Parathyroid adenoma (tissue), 2 donors: ENCODE measurements around the gene CACNA1A.

ENCODE experiments used
- H2AFZ ChIP-seq: fragments of 300-600 bp; sonication (generic); one replicate; pipeline ENCODE4 v1.7.0; 2017; ENCODE audit warnings: antibody characterized with exemption, mild to moderate bottlenecking
- H3K27ac ChIP-seq: fragments of 300-600 bp; sonication (generic); one replicate; pipeline ENCODE4 v1.7.0; 2017
- H3K27me3 ChIP-seq: fragments of 300-600 bp; sonication (generic); one replicate; pipeline ENCODE4 v1.7.0; 2017; ENCODE audit warnings: low read length; ENCODE audit not compliant: control insufficient read depth, insufficient read depth
- H3K36me3 ChIP-seq: fragments of 300-600 bp; sonication (generic); one replicate; pipeline ENCODE4 v1.7.0; 2017; ENCODE audit warnings: low read length; ENCODE audit not compliant: control insufficient read depth, insufficient read depth
- H3K4me1 ChIP-seq: fragments of 300-600 bp; sonication (generic); one replicate; pipeline ENCODE4 v1.7.0; 2017; ENCODE audit warnings: control low read depth
- H3K4me2 ChIP-seq: fragments of 300-600 bp; sonication (generic); one replicate; pipeline ENCODE4 v1.7.0; 2017; ENCODE audit warnings: low read length
- H3K4me3 ChIP-seq: fragments of 300-600 bp; sonication (generic); one replicate; pipeline ENCODE4 v1.7.0; 2017; ENCODE audit warnings: low read depth, low read length
- H3K79me2 ChIP-seq: fragments of 300-600 bp; sonication (generic); one replicate; pipeline ENCODE4 v1.7.0; 2017; ENCODE audit warnings: control low read depth
- H3K9ac ChIP-seq: fragments of 300-600 bp; sonication (generic); one replicate; pipeline ENCODE4 v1.7.0; 2017; ENCODE audit warnings: mild to moderate bottlenecking
- H3K9me3 ChIP-seq: fragments of 300-600 bp; sonication (generic); one replicate; pipeline ENCODE4 v1.7.0; 2017; ENCODE audit warnings: low read length; ENCODE audit not compliant: control insufficient read depth
- TF ChIP-seq, protein P1 (sequence below): fragments of 300-600 bp; sonication (generic); IDR thresholded peaks from one replicate; pipeline ENCODE4 v1.7.0; 2017; ENCODE audit warnings: antibody characterized with exemption, mild to moderate bottlenecking
- donor health status: primary hyperparathyroidism.

The CACNA1A gene

DNA sequence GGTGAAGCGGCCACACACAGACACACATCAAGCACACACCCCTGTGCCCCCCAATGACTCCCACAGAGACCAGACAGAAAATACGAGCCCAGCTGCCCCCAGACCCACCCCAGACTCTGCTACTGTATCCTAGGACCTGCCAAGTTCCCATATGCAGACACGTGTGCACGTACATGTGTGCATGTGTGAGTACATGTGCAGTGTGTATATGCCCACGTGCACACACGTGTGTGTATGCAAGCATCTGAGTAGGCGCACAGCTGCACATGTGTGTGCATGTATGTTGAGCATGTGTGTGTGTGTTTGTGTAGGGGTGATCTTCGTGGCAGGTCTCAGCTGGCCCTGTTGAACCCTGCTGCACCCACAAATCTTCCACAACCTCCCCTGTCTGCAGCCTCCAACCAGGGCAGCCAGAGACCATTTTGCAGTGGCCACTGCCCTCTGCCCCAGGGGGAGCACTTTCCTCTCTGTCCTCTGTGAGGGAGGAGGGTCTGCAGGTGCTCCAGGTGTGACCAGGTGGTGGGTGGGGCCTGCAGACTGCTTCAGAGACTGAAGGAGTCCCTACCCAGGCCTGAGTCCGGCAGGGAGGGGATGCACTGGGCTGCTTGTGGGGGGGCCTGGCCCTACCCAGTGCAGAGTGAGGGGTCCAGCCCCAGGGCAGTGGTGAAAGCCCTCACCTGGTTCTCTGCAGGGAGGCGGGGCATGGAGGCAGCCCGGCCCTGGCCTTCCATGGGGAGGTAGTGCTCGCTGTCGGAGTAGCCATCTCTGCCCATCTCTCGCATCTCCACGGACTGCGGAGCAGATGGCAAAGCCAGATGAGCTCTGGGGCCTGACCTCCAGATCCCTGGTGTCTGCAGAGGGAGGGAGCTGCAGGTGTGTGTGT lies 294.6 kb downstream of the CACNA1A start:
- no peaks in the 10 kb centered on the region for H3K79me2 ChIP-seq
- no peak overlapping the region for H3K4me3 ChIP-seq
- H3K36me3 ChIP-seq, result no peaks in the 10 kb centered on the region
- no peak overlapping the region for H3K4me2 ChIP-seq
- no peaks in the 10 kb centered on the region for H3K27me3 ChIP-seq
- no peak overlapping the region for H2AFZ ChIP-seq
- no peaks in the 10 kb centered on the region for H3K4me1 ChIP-seq
- H3K9me3 ChIP-seq, result no peaks in the 10 kb centered on the region
- H3K9ac ChIP-seq, result no peak overlapping the region
- TF ChIP-seq, protein P1, sequence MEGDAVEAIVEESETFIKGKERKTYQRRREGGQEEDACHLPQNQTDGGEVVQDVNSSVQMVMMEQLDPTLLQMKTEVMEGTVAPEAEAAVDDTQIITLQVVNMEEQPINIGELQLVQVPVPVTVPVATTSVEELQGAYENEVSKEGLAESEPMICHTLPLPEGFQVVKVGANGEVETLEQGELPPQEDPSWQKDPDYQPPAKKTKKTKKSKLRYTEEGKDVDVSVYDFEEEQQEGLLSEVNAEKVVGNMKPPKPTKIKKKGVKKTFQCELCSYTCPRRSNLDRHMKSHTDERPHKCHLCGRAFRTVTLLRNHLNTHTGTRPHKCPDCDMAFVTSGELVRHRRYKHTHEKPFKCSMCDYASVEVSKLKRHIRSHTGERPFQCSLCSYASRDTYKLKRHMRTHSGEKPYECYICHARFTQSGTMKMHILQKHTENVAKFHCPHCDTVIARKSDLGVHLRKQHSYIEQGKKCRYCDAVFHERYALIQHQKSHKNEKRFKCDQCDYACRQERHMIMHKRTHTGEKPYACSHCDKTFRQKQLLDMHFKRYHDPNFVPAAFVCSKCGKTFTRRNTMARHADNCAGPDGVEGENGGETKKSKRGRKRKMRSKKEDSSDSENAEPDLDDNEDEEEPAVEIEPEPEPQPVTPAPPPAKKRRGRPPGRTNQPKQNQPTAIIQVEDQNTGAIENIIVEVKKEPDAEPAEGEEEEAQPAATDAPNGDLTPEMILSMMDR, result no peak
- no peak overlapping the region for H3K27ac ChIP-seq

DNA sequence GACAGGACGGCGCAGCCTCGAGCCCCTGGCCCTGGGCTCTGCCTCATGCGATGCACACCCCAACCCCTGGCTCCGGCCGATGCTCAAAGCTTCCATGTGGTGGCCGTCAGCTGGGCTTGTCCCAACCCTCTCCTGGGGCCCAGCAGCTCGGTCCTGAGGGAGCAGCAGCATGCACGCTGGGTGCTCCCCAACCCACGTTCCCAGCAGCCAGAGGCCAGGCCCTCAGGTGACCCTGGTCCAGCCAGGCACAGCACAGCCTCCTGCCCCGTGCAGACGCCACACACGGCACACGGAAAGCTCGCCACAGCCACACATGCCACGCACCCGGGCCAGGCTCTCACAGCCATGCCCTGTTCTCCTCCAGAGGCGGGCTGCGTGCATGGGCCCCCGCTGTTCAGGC lies 295.3 kb downstream of the CACNA1A start:
- H3K4me2 ChIP-seq, result no peak overlapping the region
- H3K9ac ChIP-seq, result no peak overlapping the region
- H3K27ac ChIP-seq, result no peak overlapping the region
- no peaks in the 10 kb centered on the region for H3K9me3 ChIP-seq
- no peak overlapping the region for H3K4me3 ChIP-seq
- H3K27me3 ChIP-seq, result no peaks in the 10 kb centered on the region
- H3K79me2 ChIP-seq, result no peaks in the 10 kb centered on the region
- H3K36me3 ChIP-seq, result no peaks in the 10 kb centered on the region
- no peak overlapping the region for H2AFZ ChIP-seq
- no peaks in the 10 kb centered on the region for H3K4me1 ChIP-seq
- TF ChIP-seq, protein P1, result no peak

DNA sequence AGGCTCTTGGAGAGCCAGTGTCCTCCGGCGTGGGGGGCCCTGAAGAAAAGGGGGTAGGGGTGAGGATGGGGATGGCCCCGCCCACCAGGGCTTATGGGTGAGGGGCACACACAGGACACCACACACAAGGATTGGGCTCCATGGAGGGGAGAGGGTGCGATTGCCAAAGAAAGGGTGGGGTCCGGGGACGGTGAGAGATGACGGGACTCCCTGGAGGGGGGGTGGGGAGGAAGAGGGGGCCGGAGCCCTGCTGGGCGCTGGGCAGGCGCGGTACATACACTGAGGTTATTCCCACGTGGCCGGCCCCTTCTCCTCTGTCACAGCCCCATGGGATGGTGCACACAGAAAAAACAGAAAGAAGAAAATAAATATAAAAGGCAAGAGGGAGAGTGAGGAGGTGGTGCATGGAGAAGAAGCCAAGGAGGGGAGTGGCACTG lies 295.9 kb downstream of the CACNA1A start:
- no peak overlapping the region for H3K4me3 ChIP-seq
- H3K9ac ChIP-seq, result no peak overlapping the region
- no peak overlapping the region for H2AFZ ChIP-seq
- no peaks in the 10 kb centered on the region for H3K36me3 ChIP-seq
- TF ChIP-seq, protein P1, result no peak
- no peaks in the 10 kb centered on the region for H3K79me2 ChIP-seq
- H3K27ac ChIP-seq, result no peak overlapping the region
- H3K9me3 ChIP-seq, result no peaks in the 10 kb centered on the region
- no peaks in the 10 kb centered on the region for H3K4me1 ChIP-seq
- no peaks in the 10 kb centered on the region for H3K27me3 ChIP-seq
- H3K4me2 ChIP-seq, result no peak overlapping the region

DNA sequence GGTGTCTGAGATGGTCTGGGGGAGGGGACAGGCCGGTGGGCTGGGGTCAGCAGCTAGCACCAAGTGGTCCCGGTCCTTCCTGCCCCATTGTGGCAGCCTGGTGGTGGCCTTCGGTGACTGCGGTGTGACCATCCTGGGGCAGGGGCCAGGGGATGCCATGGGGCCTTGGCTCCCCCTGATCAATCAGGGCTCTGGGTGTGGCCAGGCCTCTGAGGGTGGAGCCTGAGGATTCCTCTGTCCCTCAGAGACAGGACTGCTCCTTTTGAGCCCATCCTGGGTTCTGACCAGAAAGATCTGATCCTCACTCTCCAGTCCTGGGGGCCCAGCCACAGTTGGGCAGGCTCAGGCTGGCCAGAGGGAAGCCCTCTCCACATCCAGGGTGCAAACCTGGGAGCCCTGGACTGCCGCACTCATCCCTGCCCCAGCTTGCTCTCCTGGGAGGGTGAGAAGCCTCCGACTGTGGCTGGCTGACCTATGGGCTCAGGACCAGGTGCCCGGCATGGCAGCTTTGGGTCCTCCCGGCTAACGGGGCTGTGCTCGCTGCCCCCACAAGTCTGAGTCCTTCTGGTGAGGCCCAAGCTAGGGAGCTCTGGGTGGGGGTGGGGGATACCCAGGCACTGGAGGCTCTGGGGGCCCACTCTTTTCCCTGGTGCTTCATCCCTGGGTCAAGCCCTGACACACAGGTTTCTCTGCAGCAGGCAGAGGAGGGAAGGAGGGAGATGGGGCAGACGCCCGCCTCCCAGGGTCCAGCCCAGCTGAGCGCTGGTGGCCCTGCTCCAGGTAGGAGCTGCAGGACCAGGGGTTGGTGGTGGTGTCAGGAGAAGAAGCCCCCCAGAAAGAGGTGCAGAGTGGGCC lies 296.6 kb downstream of the CACNA1A start:
- no peak overlapping the region for H2AFZ ChIP-seq
- no peak overlapping the region for H3K4me3 ChIP-seq
- no peak overlapping the region for H3K4me2 ChIP-seq
- no peak overlapping the region for H3K9ac ChIP-seq
- no peaks in the 10 kb centered on the region for H3K9me3 ChIP-seq
- H3K79me2 ChIP-seq, result no peaks in the 10 kb centered on the region
- no peak overlapping the region for H3K27ac ChIP-seq
- TF ChIP-seq, protein P1, result no peak
- H3K27me3 ChIP-seq, result no peaks in the 10 kb centered on the region
- H3K4me1 ChIP-seq, result no peaks in the 10 kb centered on the region
- no peaks in the 10 kb centered on the region for H3K36me3 ChIP-seq
